ENCODE measurements around the gene HS2ST1. TPM values are rescaled to one million over a fixed set of nuclear protein-coding genes. Genes with fewer than 3 reads are reported as not detected.
"Not testable (repeated sequence)": the region's sequence is repeated elsewhere in the genome, so short reads cannot be mapped to it uniquely, and the experiment has no call there.

The HS2ST1 gene
- total RNA-seq, 1 experiment from 2014 or later, result 16.0 TPM

- DNase-seq (ENCODE audit: extremely low read depth, low read depth), result no peak
Measured at GRCh38 chr1:87004857-87005256, 90.4 kb downstream of the HS2ST1 start.

- no peak for DNase-seq (ENCODE audit: extremely low read depth, low read depth)
Measured at GRCh38 chr1:87007323-87007722, 92.9 kb downstream of the HS2ST1 start.

- DNase-seq (ENCODE audit: extremely low read depth, low read depth), result not testable (repeated sequence)
Measured at GRCh38 chr1:87013385-87013784, 99.0 kb downstream of the HS2ST1 start.

GRCh38 chr1:87017998-87018672 is 103.7 kb downstream of the HS2ST1 start:
- DNase-seq (ENCODE audit: extremely low read depth, low read depth), result no peak

GRCh38 chr1:87023326-87023725 is 108.9 kb downstream of the HS2ST1 start:
- DNase-seq (ENCODE audit: extremely low read depth, low read depth), result no peak

GRCh38 chr1:87024936-87025540 is 110.6 kb downstream of the HS2ST1 start:
- DNase-seq (ENCODE audit: extremely low read depth, low read depth), result peak; percentile 33

GRCh38 chr1:87027561-87027960 is 113.1 kb downstream of the HS2ST1 start:
- DNase-seq (ENCODE audit: extremely low read depth, low read depth), result not testable (repeated sequence)

- DNase-seq (ENCODE audit: extremely low read depth, low read depth), result no peak
Measured at GRCh38 chr1:87028576-87028975, 114.1 kb downstream of the HS2ST1 start.

- no peak for DNase-seq (ENCODE audit: extremely low read depth, low read depth)
Measured at GRCh38 chr1:87030740-87031690, 116.6 kb downstream of the HS2ST1 start.

- no peak for DNase-seq (ENCODE audit: extremely low read depth, low read depth)
Measured at GRCh38 chr1:87034351-87034750, 119.9 kb downstream of the HS2ST1 start.

- DNase-seq (ENCODE audit: extremely low read depth, low read depth), result no peak
Measured at GRCh38 chr1:87039096-87039495, 124.7 kb downstream of the HS2ST1 start.

GRCh38 chr1:87042111-87042811 is 127.8 kb downstream of the HS2ST1 start:
- no peak for DNase-seq (ENCODE audit: extremely low read depth, low read depth)

- no peak for DNase-seq (ENCODE audit: extremely low read depth, low read depth)
Measured at GRCh38 chr1:87044424-87044823, 130.0 kb downstream of the HS2ST1 start.

- no peak for DNase-seq (ENCODE audit: extremely low read depth, low read depth)
Measured at GRCh38 chr1:87044840-87045239, 130.4 kb downstream of the HS2ST1 start.

- DNase-seq (ENCODE audit: extremely low read depth, low read depth), result no peak
Measured at GRCh38 chr1:87045761-87046304, 131.4 kb downstream of the HS2ST1 start.

- no peak for DNase-seq (ENCODE audit: extremely low read depth, low read depth)
Measured at GRCh38 chr1:87046951-87047350, 132.5 kb downstream of the HS2ST1 start.

- no peak for DNase-seq (ENCODE audit: extremely low read depth, low read depth)
Measured at GRCh38 chr1:87048237-87048636, 133.8 kb downstream of the HS2ST1 start.

GRCh38 chr1:87051965-87052364 is 137.5 kb downstream of the HS2ST1 start:
- no peak for DNase-seq (ENCODE audit: extremely low read depth, low read depth)

GRCh38 chr1:87052400-87052799 is 138.0 kb downstream of the HS2ST1 start:
- no peak for DNase-seq (ENCODE audit: extremely low read depth, low read depth)

- DNase-seq (ENCODE audit: extremely low read depth, low read depth), result no peak
Measured at GRCh38 chr1:87052961-87053360, 138.5 kb downstream of the HS2ST1 start.

Measured in NCI-H460 (cell line).